Testis (tissue), 2 donors: ENCODE data around the gene MOG.

Experiments used
- CTCF ChIP-seq, 3 experiments: fragments of 450-650 bp in 2 of 3; fragments of 200-600 bp in 1 of 3; sonication (generic) in 1 of 3; IDR thresholded peaks; one replicate each; pipeline ENCODE4 v1.5.1; 2016 to 2019; ENCODE audit warnings: antibody characterized with exemption in 3 of 3, mild to moderate bottlenecking in 2 of 3, moderate library complexity in 1 of 3
- POLR2A ChIP-seq: fragments of 450-650 bp; IDR thresholded peaks from one replicate; pipeline ENCODE4 v1.6.1; 2017; ENCODE audit warnings: antibody characterized with exemption, mild to moderate bottlenecking, moderate library complexity

DNA sequence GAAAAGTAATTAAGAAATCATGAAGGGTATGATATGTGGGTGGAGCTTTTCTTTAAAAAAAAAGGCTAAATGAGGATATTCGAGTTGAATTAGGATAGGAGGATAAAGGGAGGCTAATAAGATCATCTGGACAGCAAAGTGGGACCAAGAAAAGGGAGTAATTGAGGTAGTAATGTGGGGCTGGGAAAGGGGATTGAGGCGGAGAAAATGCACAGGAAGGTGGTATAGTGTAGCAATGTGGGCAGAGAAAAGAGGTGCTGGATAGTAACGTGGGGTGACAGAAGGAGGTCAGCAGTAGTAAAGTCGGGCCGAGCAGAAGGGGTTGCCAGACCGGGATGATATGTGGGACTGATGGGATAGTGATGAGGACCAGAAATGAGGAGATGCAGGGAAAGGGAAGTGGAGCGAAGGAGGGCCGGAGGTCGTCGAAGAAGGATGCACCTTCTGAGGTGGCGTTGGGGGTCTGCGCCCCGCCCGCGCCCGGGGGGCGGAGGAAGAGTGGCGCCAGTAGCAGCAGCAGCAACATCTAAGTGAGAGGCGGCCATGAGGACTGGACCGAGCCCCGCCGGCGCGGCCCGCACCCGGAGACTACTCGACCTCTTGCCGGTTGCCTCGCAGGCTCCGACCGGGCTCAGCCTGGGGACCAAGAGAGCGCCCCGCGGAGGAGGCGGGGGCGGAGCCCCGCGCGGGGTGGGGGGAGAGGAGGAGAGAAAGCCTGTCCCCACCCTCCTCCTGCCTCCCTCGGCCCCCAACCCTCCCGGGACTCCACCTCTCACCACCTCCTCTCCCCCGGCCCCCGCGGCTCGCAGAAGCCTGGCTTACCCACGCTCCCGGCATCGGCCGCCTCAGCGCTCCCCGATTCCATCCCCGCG is 24.8 kb upstream of the MOG start:
- TF ChIP-seq CTCF (IDR thresholded peaks at IDR 0.05) (no peak), POLR2A (no peak)
